Ishikawa (cell line): ENCODE results near the gene GTF2IRD1.

Experiments
- CEBPB ChIP-seq: IDR thresholded peaks from 2 replicates; pipeline ENCODE4 v1.6.1; 2012
- CREB1 ChIP-seq: IDR thresholded peaks from 2 replicates; pipeline ENCODE4 v1.6.1; 2012; ENCODE audit warnings: low read depth
- EGR1 ChIP-seq: IDR thresholded peaks from 2 replicates; pipeline ENCODE4 v1.6.1; 2012
- EP300 ChIP-seq: IDR thresholded peaks from 2 replicates; pipeline ENCODE4 v1.6.1; 2012; ENCODE audit warnings: borderline replicate concordance
- FOXM1 ChIP-seq: IDR thresholded peaks from 2 replicates; pipeline ENCODE4 v1.6.1; 2012; ENCODE audit warnings: low read depth, borderline replicate concordance
- MAX ChIP-seq: IDR thresholded peaks from 2 replicates; pipeline ENCODE4 v1.6.1; 2012
- NFIC ChIP-seq: IDR thresholded peaks from 2 replicates; pipeline ENCODE4 v1.6.1; 2012
- RAD21 ChIP-seq: IDR thresholded peaks from 2 replicates; pipeline ENCODE4 v1.6.1; 2012; ENCODE audit warnings: low read depth
- TAF1 ChIP-seq: IDR thresholded peaks from 2 replicates; pipeline ENCODE4 v1.6.1; 2012; ENCODE audit warnings: low read depth, mild to moderate bottlenecking
- TEAD4 ChIP-seq: IDR thresholded peaks from 2 replicates; pipeline ENCODE4 v1.6.1; 2012
- YY1 ChIP-seq: IDR thresholded peaks from 2 replicates; pipeline ENCODE4 v1.6.1; 2012; ENCODE audit warnings: low read depth
- ZBTB7A ChIP-seq: IDR thresholded peaks from 2 replicates; pipeline ENCODE4 v1.6.1; 2012; ENCODE audit warnings: low read depth
- TF ChIP-seq, protein P1 (sequence below): IDR thresholded peaks from 2 replicates; pipeline ENCODE4 v1.6.1; 2012; ENCODE audit warnings: low read depth, mild to moderate bottlenecking
- TF ChIP-seq, protein P2 (sequence below): IDR thresholded peaks from 2 replicates; pipeline ENCODE4 v1.6.1; 2012

GRCh38 chr7:74420006-74420405, 33.7 kb upstream of the GTF2IRD1 start:
- TF ChIP-seq ZBTB7A (no peak), YY1 (no peak), EP300 (no peak), MAX (no peak), EGR1 (no peak), RAD21 (no peak), TAF1 (no peak), CREB1 (no peak), FOXM1 (no peak), CEBPB (no peak), NFIC (no peak), TEAD4 (no peak)
- TF ChIP-seq, protein P1, sequence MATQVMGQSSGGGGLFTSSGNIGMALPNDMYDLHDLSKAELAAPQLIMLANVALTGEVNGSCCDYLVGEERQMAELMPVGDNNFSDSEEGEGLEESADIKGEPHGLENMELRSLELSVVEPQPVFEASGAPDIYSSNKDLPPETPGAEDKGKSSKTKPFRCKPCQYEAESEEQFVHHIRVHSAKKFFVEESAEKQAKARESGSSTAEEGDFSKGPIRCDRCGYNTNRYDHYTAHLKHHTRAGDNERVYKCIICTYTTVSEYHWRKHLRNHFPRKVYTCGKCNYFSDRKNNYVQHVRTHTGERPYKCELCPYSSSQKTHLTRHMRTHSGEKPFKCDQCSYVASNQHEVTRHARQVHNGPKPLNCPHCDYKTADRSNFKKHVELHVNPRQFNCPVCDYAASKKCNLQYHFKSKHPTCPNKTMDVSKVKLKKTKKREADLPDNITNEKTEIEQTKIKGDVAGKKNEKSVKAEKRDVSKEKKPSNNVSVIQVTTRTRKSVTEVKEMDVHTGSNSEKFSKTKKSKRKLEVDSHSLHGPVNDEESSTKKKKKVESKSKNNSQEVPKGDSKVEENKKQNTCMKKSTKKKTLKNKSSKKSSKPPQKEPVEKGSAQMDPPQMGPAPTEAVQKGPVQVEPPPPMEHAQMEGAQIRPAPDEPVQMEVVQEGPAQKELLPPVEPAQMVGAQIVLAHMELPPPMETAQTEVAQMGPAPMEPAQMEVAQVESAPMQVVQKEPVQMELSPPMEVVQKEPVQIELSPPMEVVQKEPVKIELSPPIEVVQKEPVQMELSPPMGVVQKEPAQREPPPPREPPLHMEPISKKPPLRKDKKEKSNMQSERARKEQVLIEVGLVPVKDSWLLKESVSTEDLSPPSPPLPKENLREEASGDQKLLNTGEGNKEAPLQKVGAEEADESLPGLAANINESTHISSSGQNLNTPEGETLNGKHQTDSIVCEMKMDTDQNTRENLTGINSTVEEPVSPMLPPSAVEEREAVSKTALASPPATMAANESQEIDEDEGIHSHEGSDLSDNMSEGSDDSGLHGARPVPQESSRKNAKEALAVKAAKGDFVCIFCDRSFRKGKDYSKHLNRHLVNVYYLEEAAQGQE = no peak
- TF ChIP-seq, protein P2, sequence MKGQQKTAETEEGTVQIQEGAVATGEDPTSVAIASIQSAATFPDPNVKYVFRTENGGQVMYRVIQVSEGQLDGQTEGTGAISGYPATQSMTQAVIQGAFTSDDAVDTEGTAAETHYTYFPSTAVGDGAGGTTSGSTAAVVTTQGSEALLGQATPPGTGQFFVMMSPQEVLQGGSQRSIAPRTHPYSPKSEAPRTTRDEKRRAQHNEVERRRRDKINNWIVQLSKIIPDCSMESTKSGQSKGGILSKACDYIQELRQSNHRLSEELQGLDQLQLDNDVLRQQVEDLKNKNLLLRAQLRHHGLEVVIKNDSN = no peak
